Activated T-cell treated with anti-CD3 and anti-CD28 coated beads, Interleukin-2, amount 50 U/mL, for 4 hours (primary cell): ENCODE results near the gene AGBL1. TPM values are rescaled to one million over a fixed set of nuclear protein-coding genes. Genes with fewer than 3 reads are reported as not detected.

Experiments used
- ATAC-seq, 2 donors: fragments of 200-7000 bp; cut with Tn5 transposase; one replicate each; pipeline ENCODE4 v1.10.0; 2021
- DNase-seq: peaks from one replicate; pipeline ENCODE4 v3.0.0-alpha.2; 2020
- H3K27me3 Mint-ChIP-seq: one replicate; pipeline ENCODE4 v1.8.0; 2021; ENCODE audit warnings: low read depth, mixed read lengths
- H3K36me3 Mint-ChIP-seq: one replicate; pipeline ENCODE4 v1.8.0; 2022; ENCODE audit warnings: mixed read lengths; ENCODE audit not compliant: insufficient read depth
- H3K4me1 Mint-ChIP-seq: one replicate; pipeline ENCODE4 v1.8.0; 2021; ENCODE audit warnings: low read depth, mixed read lengths
- H3K4me3 Mint-ChIP-seq: one replicate; pipeline ENCODE4 v1.8.0; 2021; ENCODE audit warnings: mild to moderate bottlenecking, moderate library complexity, mixed read lengths
- H3K9me3 Mint-ChIP-seq: one replicate; pipeline ENCODE4 v1.8.0; 2021; ENCODE audit warnings: mixed read lengths
- total RNA-seq, 3 donors: library from RNA; stranded (reverse); gene quantifications; one replicate each; pipeline ENCODE4 v1.2.1, GENCODE V29; 2021

AGBL1 gene
- total RNA-seq, 3 donors from 2014 or later = 0.05 TPM; not detected in 2

GRCh38 chr15:86213888-86214287 is 134.2 kb downstream of the AGBL1 start:
- no peak for DNase-seq
- H3K4me3 Mint-ChIP-seq = no peak overlapping the region
- peaks cover 21% of the 10 kb centered on the region for H3K27me3 Mint-ChIP-seq
- H3K9me3 Mint-ChIP-seq = peaks cover 25% of the 10 kb centered on the region
- ATAC-seq = no peak
- peaks cover 1% of the 10 kb centered on the region for H3K36me3 Mint-ChIP-seq
- H3K4me1 Mint-ChIP-seq = no peaks in the 10 kb centered on the region

- Mint-ChIP-seq H3K9me3 (peaks cover 16% of the 10 kb centered on the region), H3K36me3 (peaks cover 1% of the 10 kb centered on the region), H3K4me3 (no peak overlapping the region), H3K27me3 (peaks cover 10% of the 10 kb centered on the region), H3K4me1 (no peaks in the 10 kb centered on the region)
- no peak for DNase-seq
- ATAC-seq = no peak
Observed at GRCh38 chr15:86221119-86221518, 141.4 kb downstream of the AGBL1 start.

GRCh38 chr15:86229306-86229705 is 149.6 kb downstream of the AGBL1 start:
- no peak for DNase-seq
- no peaks in the 10 kb centered on the region for H3K9me3 Mint-ChIP-seq
- ATAC-seq = no peak
- H3K27me3 Mint-ChIP-seq = peaks cover 19% of the 10 kb centered on the region
- no peak overlapping the region for H3K4me3 Mint-ChIP-seq
- H3K4me1 Mint-ChIP-seq = peaks cover 3% of the 10 kb centered on the region
- H3K36me3 Mint-ChIP-seq = no peaks in the 10 kb centered on the region

- Mint-ChIP-seq H3K27me3 (peaks cover 19% of the 10 kb centered on the region), H3K36me3 (no peaks in the 10 kb centered on the region), H3K4me1 (peaks cover 3% of the 10 kb centered on the region), H3K9me3 (no peaks in the 10 kb centered on the region), H3K4me3 (no peak overlapping the region)
- no peak for DNase-seq
- ATAC-seq = no peak
Observed at GRCh38 chr15:86229936-86230335, 150.3 kb downstream of the AGBL1 start.

- Mint-ChIP-seq H3K4me3 (no peak overlapping the region), H3K27me3 (peaks cover 22% of the 10 kb centered on the region), H3K4me1 (peaks cover 6% of the 10 kb centered on the region), H3K36me3 (no peaks in the 10 kb centered on the region), H3K9me3 (no peaks in the 10 kb centered on the region)
- DNase-seq (peak; percentile 12), ATAC-seq (peak; percentile 48 to 60)
Observed at GRCh38 chr15:86231864-86232721, 152.4 kb downstream of the AGBL1 start.

GRCh38 chr15:86235667-86236066 is 156.0 kb downstream of the AGBL1 start:
- ATAC-seq (no peak), DNase-seq (no peak)
- no peaks in the 10 kb centered on the region for H3K9me3 Mint-ChIP-seq
- H3K4me3 Mint-ChIP-seq = no peak overlapping the region
- H3K36me3 Mint-ChIP-seq = no peaks in the 10 kb centered on the region
- H3K27me3 Mint-ChIP-seq = peaks cover 22% of the 10 kb centered on the region
- peaks cover 6% of the 10 kb centered on the region for H3K4me1 Mint-ChIP-seq

GRCh38 chr15:86236356-86237110 is 156.9 kb downstream of the AGBL1 start:
- Mint-ChIP-seq H3K4me1 (peaks cover 6% of the 10 kb centered on the region), H3K36me3 (no peaks in the 10 kb centered on the region), H3K9me3 (no peaks in the 10 kb centered on the region), H3K27me3 (peaks cover 19% of the 10 kb centered on the region), H3K4me3 (no peak overlapping the region)
- DNase-seq (no peak), ATAC-seq (no peak)

GRCh38 chr15:86237111-86237500 is 157.4 kb downstream of the AGBL1 start:
- Mint-ChIP-seq H3K9me3 (no peaks in the 10 kb centered on the region), H3K4me1 (peaks cover 6% of the 10 kb centered on the region), H3K36me3 (no peaks in the 10 kb centered on the region), H3K4me3 (no peak overlapping the region), H3K27me3 (peaks cover 14% of the 10 kb centered on the region)
- no peak for ATAC-seq
- DNase-seq = no peak

DNA sequence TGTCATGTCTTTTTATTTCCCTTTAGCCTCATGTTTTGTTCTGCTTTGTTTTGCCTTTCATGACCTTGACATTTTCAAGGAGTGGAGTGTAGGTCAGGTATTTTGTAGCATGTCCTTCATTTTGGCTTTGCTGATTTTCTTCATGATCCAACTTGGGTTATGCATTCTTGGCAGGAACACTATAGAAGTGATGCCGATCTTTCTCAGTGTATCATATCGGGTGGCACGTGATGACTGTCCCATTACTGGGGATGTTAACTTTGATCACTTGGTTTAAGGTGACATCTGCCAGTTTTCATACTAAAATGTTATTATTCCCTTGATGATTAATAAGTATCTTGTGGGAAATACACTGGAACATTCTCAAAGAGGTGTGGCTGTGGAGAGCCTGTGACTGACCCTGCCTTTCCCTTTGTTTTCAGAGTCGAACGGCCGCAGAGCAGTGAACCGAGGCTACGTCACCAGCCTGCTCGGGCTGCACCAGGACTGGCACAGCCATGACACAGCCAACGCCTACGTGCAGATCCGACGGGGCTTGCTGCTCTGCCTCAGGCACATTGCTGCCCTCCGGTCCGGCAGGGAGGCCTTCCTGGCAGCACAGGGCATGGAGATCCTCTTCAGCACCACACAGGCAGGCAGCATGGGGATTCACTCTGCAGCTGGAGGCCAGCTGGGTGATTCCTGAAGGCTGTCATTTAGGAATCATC is 167.7 kb downstream of the AGBL1 start:
- H3K27me3 Mint-ChIP-seq = no peaks in the 10 kb centered on the region
- no peak for DNase-seq
- H3K4me1 Mint-ChIP-seq = no peaks in the 10 kb centered on the region
- no peaks in the 10 kb centered on the region for H3K9me3 Mint-ChIP-seq
- H3K36me3 Mint-ChIP-seq = no peaks in the 10 kb centered on the region
- no peak for ATAC-seq
- H3K4me3 Mint-ChIP-seq = no peak overlapping the region

- no peak for ATAC-seq
- no peak overlapping the region for H3K4me3 Mint-ChIP-seq
- no peak for DNase-seq
- no peaks in the 10 kb centered on the region for H3K4me1 Mint-ChIP-seq
- H3K9me3 Mint-ChIP-seq = no peaks in the 10 kb centered on the region
- no peaks in the 10 kb centered on the region for H3K36me3 Mint-ChIP-seq
- H3K27me3 Mint-ChIP-seq = peaks cover 4% of the 10 kb centered on the region
Observed at GRCh38 chr15:86255247-86255646, 175.6 kb downstream of the AGBL1 start.

- no peaks in the 10 kb centered on the region for H3K4me1 Mint-ChIP-seq
- H3K9me3 Mint-ChIP-seq = no peaks in the 10 kb centered on the region
- H3K4me3 Mint-ChIP-seq = no peak overlapping the region
- no peaks in the 10 kb centered on the region for H3K36me3 Mint-ChIP-seq
- peaks cover 4% of the 10 kb centered on the region for H3K27me3 Mint-ChIP-seq
- DNase-seq = no peak
- ATAC-seq = no peak
Observed at GRCh38 chr15:86256628-86257027, 177.0 kb downstream of the AGBL1 start.

DNA sequence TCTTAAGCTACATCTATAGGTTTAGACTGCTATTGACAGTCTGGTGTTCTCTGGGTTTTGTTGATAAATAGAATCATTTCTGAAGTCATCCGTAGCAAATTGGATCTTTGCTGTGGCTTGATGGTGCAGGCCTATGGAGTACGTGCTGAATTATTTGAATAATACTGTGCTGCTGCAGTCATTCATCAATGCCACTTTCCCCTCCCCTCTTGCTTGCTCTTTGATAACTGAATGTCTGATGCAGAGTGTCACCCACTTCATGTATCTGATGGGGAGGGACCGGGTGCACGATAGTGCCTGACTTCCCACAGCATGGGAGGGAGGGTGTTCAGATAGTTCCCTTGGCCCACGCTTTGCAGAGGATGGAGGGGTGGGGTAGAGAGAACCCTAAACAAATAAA is 179.9 kb downstream of the AGBL1 start:
- H3K27me3 Mint-ChIP-seq = peaks cover 5% of the 10 kb centered on the region
- no peaks in the 10 kb centered on the region for H3K36me3 Mint-ChIP-seq
- H3K9me3 Mint-ChIP-seq = no peaks in the 10 kb centered on the region
- H3K4me3 Mint-ChIP-seq = no peak overlapping the region
- no peaks in the 10 kb centered on the region for H3K4me1 Mint-ChIP-seq
- DNase-seq (no peak), ATAC-seq (no peak)

- DNase-seq (no peak), ATAC-seq (no peak)
- Mint-ChIP-seq H3K4me3 (no peak overlapping the region), H3K9me3 (no peaks in the 10 kb centered on the region), H3K27me3 (peaks cover 2% of the 10 kb centered on the region), H3K4me1 (no peaks in the 10 kb centered on the region), H3K36me3 (no peaks in the 10 kb centered on the region)
Observed at GRCh38 chr15:86263230-86263629, 183.6 kb downstream of the AGBL1 start.

- no peak for ATAC-seq
- H3K27me3 Mint-ChIP-seq = peaks cover 5% of the 10 kb centered on the region
- no peaks in the 10 kb centered on the region for H3K4me1 Mint-ChIP-seq
- no peak overlapping the region for H3K4me3 Mint-ChIP-seq
- H3K9me3 Mint-ChIP-seq = no peaks in the 10 kb centered on the region
- DNase-seq = no peak
- no peaks in the 10 kb centered on the region for H3K36me3 Mint-ChIP-seq
Observed at GRCh38 chr15:86266896-86267484, 187.3 kb downstream of the AGBL1 start.
